Retinal pigment epithelial cell (primary cell): ENCODE measurements around the gene GNAO1.

Experiments used
- DNase-seq: peaks from one replicate; pipeline ENCODE4 v3.0.0-alpha.2; 2010; ENCODE audit warnings: low read depth
- H3K4me3 ChIP-seq: 2 replicates; pipeline ENCODE4 v1.5.1; 2011; ENCODE audit warnings: mild to moderate bottlenecking, low read length, control low read depth, moderate library complexity
- CTCF ChIP-seq: conservative IDR thresholded peaks from 2 replicates; pipeline ENCODE4 v1.5.1; 2011; ENCODE audit warnings: low read depth, low read length, control low read depth, inconsistent platforms

Gene GNAO1

DNA sequence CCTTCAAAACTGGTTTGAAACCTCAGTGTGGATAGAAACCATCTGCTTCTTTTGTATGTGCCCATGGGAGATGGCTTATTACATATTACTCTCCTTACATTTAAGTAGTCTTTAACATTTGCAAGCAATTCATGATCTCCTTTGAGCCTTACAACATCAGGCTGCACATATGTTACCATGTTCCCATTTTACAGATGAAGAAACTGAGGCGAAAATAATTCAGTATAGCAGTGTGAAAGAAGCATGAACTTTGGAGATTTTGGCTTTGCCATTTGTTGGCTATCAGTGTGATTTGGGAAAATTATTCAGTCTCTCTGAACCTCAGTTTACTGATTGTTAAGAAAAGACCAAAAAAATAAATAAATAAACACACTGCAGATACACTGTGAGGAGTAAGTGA is 15.7 kb downstream of the GNAO1 start:
- H3K4me3 ChIP-seq: no peak overlapping the region
- DNase-seq: no peak
- TF ChIP-seq CTCF: no peak

DNA sequence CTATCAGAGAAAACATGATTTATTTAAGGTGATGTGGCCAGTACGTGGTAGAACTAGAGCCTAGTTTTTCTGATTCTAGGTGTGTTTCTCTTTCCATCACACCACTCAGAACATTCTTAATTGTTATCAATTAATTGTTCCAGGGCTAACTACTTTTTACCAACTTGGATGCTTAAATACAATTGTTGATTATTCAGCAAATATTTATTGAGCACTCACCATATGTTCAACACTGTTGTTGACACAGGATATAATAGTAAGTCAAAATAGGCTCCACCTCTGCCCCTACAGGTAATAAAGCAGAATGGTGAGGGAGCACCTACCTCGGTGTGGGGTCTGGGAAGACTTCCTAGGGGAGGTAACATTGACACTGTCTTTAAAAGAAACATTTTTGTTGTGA is 16.1 kb downstream of the GNAO1 start:
- DNase-seq: no peak
- TF ChIP-seq CTCF: no peak
- no peak overlapping the region for H3K4me3 ChIP-seq

DNA sequence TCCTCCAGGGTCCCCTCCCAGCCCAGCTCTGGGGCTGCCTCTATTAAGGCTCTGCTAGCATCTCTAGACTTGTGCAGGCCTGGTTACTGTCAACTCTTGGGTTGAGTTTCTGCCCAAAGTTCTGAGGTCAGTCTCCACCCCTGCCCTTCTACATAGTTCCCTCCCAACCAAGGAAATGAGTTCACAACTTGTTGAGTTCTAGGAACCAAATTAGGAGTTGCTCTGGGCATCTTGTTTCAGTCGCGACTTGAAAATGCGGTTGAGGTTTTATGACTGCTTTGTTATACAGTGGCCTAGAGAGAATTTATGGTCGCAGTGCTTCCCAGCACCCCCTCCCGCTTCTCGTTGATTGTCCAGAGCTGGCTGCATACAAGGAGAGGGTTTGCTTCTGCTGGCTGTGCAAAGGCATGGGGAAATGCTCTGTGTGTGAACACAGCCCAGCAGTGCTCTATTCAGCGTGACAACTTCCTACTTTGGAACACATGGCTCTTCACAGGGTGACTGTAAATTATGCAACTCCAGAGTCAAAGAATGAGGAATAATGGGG is 20.2 kb downstream of the GNAO1 start:
- no peak for TF ChIP-seq CTCF
- H3K4me3 ChIP-seq: no peak overlapping the region
- no peak for DNase-seq

DNA sequence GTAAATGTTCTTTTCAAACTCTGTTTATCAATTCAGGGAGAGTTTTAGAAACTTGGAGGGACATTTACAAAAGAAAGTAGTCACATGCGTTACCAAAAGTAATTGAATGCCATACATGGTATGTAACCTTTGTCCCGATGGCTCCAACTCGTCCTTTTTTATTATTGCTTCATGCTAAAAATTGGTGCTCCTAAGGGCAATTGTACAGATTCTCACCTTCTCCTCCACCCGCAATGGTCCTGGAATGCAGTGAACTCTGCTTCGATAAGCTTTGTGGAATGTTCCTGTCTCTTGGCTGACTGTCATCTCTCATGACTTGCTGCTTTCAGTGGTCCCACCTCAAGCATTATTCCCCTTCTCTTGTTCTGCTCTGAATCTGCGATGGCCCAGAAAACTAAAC is 20.9 kb downstream of the GNAO1 start:
- no peak for TF ChIP-seq CTCF
- no peak for DNase-seq

GRCh38 chr16:56221995-56222394 is 30.7 kb downstream of the GNAO1 start:
- H3K4me3 ChIP-seq: no peak overlapping the region
- DNase-seq: no peak
- TF ChIP-seq CTCF: no peak

More for the DNA sequence above, 20.9 kb downstream of the GNAO1 start:
- H3K4me3 ChIP-seq: no peak overlapping the region

- no peak for DNase-seq
- H3K4me3 ChIP-seq: no peak overlapping the region
- TF ChIP-seq CTCF: no peak
Observed at GRCh38 chr16:56222474-56222997, 31.2 kb downstream of the GNAO1 start.

DNA sequence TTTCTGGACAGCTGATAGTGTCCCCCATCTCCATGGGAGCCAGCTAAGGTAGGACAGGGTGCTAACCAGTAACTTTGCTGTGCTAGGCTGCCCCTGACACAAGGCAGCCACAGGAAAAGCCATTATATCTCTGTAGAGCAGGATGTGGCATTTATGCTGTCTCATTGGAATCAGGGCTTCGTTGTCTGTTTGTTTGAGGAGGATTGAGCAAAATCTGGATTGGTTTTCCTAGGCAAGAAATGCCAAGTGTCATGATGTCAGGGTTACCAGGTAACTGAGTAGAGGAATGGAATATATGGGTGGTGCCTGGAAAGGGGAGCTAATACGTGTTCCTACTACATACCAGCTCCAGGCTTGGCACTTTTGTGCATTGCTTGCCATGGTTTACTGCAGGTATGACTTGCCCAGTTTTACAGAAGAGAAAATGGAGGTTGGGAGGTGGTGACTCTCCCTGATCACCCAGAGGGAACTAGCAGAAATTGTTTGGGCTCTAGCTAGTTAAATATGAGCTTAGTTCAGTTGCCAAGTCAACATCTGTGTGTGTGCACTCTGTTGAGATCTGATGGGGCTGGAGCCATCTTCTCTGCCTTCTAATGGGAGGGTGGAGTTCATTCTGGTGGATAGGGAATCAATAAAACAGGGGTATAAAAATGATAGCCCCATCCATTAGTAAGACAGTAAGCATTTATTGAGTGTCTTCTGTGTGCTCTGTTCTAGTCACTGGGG is 33.9 kb downstream of the GNAO1 start:
- DNase-seq: no peak
- no peak for TF ChIP-seq CTCF

More for the DNA sequence above, 33.9 kb downstream of the GNAO1 start:
- no peak overlapping the region for H3K4me3 ChIP-seq
